Skeletal muscle satellite cell (primary cell): ENCODE results near the gene ATG14.
A peak's percentile ranks its signal among the peaks of the same experiment; 100 is the strongest.

ENCODE experiments used
- H3K27me3 ChIP-seq: 2 replicates; pipeline ENCODE4 v1.7.0; 2013; ENCODE audit warnings: low read length; ENCODE audit not compliant: control insufficient read depth, insufficient read depth
- H3K36me3 ChIP-seq: 2 replicates; pipeline ENCODE4 v1.7.0; 2013; ENCODE audit warnings: mild to moderate bottlenecking, control low read depth, low read length; ENCODE audit not compliant: insufficient read depth
- H3K4me1 ChIP-seq: 2 replicates; pipeline ENCODE4 v1.7.0; 2013; ENCODE audit warnings: low read length; ENCODE audit not compliant: control insufficient read depth, insufficient read depth
- H3K4me2 ChIP-seq: 2 replicates; pipeline ENCODE4 v1.7.0; 2013; ENCODE audit warnings: mild to moderate bottlenecking, low read length
- H3K4me3 ChIP-seq: 2 replicates; pipeline ENCODE4 v1.7.0; 2013; ENCODE audit warnings: low read length
- H3K9ac ChIP-seq: 2 replicates; pipeline ENCODE4 v1.7.0; 2013; ENCODE audit warnings: mild to moderate bottlenecking, low read depth, low read length, moderate library complexity
- H3K9me3 ChIP-seq: replicated peaks from 2 replicates; pipeline ENCODE4 v1.7.0; 2013; ENCODE audit warnings: mild to moderate bottlenecking, control low read depth, low read length

Gene ATG14

DNA sequence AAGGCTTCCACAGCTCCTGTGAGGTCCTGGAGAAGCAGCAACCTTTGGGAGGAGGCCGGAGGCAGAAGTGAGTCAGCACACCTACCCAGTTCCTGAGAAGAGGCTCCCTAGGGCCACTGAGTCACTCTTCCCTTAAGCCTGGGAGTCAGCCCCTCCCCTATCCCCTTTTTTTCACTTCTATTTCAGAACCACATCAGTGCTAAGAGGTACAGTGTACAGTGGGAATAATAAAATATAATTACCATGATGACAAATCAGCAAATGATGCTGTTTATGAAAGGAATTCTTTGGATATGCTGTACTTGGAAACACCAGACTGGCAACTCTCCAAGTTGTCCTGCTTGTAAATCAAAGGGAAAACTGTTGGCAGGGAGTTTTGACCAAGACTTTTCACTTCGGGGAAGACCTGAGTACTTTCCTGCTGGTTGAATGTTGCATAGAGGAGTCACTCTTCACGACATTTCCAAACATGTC lies 36.5 kb upstream of the ATG14 start:
- Histone ChIP-seq H3K4me2 (peak overlapping the region; percentile 47), H3K4me1 (peaks cover 31% of the 10 kb centered on the region), H3K9ac (no peak overlapping the region), H3K4me3 (peak overlapping the region; percentile 2), H3K9me3 (no peaks in the 10 kb centered on the region), H3K36me3 (no peaks in the 10 kb centered on the region), H3K27me3 (no peaks in the 10 kb centered on the region)

DNA sequence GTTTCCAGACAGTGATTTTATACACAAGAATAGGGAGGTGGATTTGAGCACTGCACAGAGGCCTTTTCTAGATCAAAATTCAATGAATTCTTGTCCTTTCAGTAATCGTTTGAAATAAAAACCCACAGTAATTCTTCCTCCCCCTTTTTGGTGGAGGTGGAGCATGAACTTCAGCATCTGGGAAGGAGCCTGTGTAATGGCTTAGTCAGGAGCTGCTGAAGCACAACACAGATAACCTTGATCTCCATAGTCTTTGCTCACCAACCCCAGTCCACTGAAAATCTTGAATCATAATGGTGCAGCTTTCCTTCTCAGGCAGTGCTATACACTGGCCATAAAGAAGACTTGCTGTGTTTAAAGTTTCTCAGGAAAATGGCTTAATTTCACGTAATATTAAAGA lies 35.2 kb upstream of the ATG14 start:
- H3K4me3 ChIP-seq, result no peak overlapping the region

DNA sequence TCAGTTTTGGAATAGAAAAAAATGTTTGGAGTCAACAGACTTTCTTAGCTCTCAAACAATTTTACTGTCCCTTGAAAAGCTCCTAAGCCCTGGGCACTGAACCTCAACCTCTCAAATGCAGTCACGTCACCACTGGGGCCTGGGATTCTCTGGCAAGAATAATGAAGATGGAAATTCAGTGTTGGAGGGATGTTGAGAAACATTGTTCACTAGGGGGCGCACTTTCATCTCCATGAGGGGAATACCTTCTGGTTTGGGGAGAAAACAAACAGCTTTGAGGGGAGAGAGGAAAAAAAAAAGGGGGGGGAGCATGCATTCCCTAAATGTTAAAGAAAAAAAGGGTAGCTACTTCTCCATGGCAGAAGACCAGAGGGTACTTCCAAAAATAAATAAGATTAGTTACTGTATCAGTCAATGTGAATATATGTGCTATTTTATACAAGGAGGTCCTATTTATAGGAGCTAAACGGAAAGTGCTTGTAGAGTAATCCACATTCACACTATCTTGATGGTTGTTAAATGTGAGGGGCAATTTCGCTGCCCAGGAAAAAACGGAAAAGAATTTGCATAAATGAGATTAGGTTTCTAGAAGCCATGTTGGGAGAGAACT lies 34.6 kb upstream of the ATG14 start:
- H3K36me3 ChIP-seq, result no peaks in the 10 kb centered on the region
- H3K4me3 ChIP-seq, result no peak overlapping the region
- H3K9me3 ChIP-seq, result no peaks in the 10 kb centered on the region
- H3K27me3 ChIP-seq, result no peaks in the 10 kb centered on the region
- H3K4me1 ChIP-seq, result peaks cover 26% of the 10 kb centered on the region
- peak overlapping the region; percentile 53 for H3K4me2 ChIP-seq
- H3K9ac ChIP-seq, result peak overlapping the region; percentile 31

More for the DNA sequence above, 35.2 kb upstream of the ATG14 start:
- peaks cover 31% of the 10 kb centered on the region for H3K4me1 ChIP-seq
- H3K4me2 ChIP-seq, result peak overlapping the region; percentile 53
- H3K9ac ChIP-seq, result peak overlapping the region; percentile 31
- no peaks in the 10 kb centered on the region for H3K9me3 ChIP-seq
- H3K27me3 ChIP-seq, result no peaks in the 10 kb centered on the region
- H3K36me3 ChIP-seq, result no peaks in the 10 kb centered on the region

DNA sequence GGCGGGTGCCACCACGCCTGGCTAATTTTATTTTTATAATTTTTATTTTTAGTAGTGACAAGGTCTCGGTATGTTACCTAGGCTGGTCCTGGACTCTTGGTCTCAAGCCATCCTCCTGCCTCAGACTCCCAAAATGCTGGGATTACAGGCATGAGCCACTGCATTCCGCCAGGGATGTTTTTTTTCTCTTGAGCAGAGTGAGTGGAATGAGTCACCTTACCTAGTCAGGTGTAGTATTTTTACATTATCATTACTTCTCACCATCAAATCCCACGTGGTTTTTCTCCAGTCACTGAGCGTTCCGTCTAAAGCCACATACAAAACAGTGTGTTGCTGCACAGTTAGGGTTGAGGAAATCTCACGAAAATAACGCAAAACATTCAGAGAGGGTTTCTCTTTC lies 29.7 kb upstream of the ATG14 start:
- Histone ChIP-seq H3K4me3 (no peak overlapping the region), H3K27me3 (peaks cover 16% of the 10 kb centered on the region), H3K36me3 (no peaks in the 10 kb centered on the region), H3K4me2 (no peak overlapping the region), H3K9ac (no peak overlapping the region), H3K9me3 (no peaks in the 10 kb centered on the region), H3K4me1 (peaks cover 1% of the 10 kb centered on the region)

DNA sequence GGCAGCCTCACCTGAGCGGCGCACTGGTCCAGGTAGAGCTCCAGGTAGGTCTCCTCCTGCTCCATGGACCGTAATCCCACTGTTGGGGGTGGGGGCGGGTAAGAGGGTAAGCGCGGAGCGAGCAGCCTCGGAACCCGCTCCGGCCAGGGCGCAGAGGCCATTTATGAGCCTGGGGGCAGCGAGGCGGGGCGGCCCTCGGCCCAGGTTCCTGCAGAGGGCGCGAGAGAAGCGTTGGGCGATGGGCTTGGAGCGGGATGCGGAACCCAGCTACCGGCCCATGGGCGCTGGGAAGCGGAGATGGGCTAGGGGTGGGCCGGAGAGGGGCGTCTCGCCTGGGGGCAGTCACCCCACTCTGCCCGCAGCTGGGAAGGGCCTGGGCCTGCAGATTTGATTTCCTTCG lies 28.8 kb upstream of the ATG14 start, which contains the start of gene TBPL2:
TBPL2 (minus strand) TSS at position 232 of the 400 bp plus-strand sequence; CDS start at position 65, 167 bp downstream.
- Histone ChIP-seq H3K36me3 (no peaks in the 10 kb centered on the region), H3K9ac (no peak within 1 kb of the TSS), H3K4me1 (no peaks in the 10 kb centered on the region), H3K4me3 (no peak within 1 kb of the TSS), H3K27me3 (peaks cover 18% of the 10 kb centered on the region), H3K9me3 (no peaks in the 10 kb centered on the region), H3K4me2 (no peak within 1 kb of the TSS)

DNA sequence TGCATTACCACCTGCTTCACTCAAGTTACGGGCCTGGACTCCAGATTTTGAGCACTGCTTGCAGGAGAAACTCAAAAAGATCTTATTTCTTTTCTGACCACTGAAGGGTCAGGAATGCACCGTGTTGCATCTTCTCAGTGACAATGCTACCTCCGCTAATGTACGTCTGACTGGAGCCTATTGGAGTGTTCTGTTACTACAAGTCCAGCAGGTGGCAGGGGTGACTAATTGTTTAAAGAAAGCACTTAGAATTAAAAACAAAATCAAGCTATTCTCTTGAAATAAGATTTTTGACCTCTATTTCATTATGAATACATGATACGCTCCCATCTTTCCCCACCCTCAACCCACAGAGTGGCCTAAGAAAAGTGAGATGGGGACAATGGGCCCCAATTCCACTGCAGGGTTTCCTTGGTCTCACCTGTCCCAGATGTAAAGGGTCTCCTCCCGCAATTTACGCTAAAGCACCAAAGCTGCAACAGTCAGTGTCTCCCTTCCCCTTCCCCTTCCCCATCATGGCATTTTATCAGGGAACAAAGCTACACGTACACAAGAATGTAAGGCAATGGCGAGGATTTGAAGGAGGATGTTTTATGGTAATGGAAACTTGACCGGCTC lies 26.5 kb upstream of the ATG14 start:
- no peaks in the 10 kb centered on the region for H3K4me1 ChIP-seq
- H3K4me3 ChIP-seq, result no peak overlapping the region
- no peak overlapping the region for H3K9ac ChIP-seq
- peaks cover 24% of the 10 kb centered on the region for H3K27me3 ChIP-seq
- H3K9me3 ChIP-seq, result no peaks in the 10 kb centered on the region
- H3K36me3 ChIP-seq, result no peaks in the 10 kb centered on the region
- H3K4me2 ChIP-seq, result no peak overlapping the region

DNA sequence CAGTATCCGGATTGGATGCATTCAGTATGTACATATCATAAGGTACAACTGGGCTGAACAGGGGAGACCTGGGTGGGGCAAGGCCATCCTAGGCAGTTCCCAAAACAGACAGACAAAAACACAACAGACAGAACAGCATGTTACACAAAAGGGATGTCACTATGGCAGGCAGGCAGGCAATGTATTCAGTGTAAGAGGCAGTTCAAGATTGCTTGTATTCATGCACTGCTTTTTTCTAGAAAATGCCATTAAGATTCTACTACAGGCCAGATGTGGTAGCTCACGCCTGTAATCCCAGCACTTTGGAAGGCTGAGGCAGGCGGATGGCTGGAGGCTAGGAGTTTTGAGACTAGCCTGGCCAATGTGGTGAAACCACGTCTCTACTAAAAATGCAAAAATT lies 25.3 kb upstream of the ATG14 start:
- no peak overlapping the region for H3K9ac ChIP-seq
- H3K27me3 ChIP-seq, result peaks cover 24% of the 10 kb centered on the region
- H3K4me1 ChIP-seq, result no peaks in the 10 kb centered on the region
- H3K4me3 ChIP-seq, result no peak overlapping the region
- no peak overlapping the region for H3K4me2 ChIP-seq
- no peaks in the 10 kb centered on the region for H3K36me3 ChIP-seq
- no peaks in the 10 kb centered on the region for H3K9me3 ChIP-seq

DNA sequence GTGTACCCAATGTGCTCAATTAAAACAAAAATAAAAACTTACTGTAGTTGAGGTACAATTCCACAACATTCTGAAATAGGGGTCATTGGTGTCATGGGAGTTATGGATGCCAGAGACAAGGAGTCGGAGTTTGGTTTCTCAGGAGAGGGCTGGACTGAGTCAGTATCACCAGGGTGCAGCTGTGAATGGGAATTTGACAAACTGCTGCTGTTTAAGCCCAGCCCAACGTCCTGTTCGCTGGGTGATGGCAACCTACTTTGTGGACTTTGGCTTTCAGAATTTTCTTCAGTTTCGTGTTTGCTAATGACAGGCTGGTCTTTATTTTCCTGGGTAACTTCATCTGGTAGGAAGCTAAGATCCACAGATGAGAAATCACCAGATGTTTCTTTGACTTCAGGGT lies 24.9 kb upstream of the ATG14 start:
- Histone ChIP-seq H3K27me3 (peaks cover 27% of the 10 kb centered on the region), H3K4me1 (no peaks in the 10 kb centered on the region), H3K9me3 (no peaks in the 10 kb centered on the region), H3K4me2 (no peak overlapping the region), H3K9ac (no peak overlapping the region), H3K4me3 (no peak overlapping the region), H3K36me3 (no peaks in the 10 kb centered on the region)

DNA sequence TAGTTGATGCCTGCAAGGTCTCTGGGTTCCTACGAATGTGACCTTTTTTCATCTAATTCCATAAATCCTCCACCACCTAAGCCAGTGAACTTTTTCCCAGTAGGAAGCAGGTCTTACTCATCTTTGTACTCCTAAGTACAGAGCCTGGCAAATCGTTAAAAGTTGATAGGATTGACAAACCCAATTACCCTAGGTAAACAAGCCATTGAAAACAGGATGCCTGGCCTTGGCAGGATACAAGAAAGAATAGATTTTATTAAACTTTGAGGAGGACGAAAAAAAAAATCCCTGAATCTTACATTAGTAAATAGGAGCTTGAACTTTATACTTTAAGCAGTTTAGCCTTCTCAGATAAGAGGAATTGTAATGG lies 23.2 kb upstream of the ATG14 start:
- no peak overlapping the region for H3K4me3 ChIP-seq
- H3K9ac ChIP-seq, result no peak overlapping the region
- no peak overlapping the region for H3K4me2 ChIP-seq
- no peaks in the 10 kb centered on the region for H3K9me3 ChIP-seq
- H3K36me3 ChIP-seq, result no peaks in the 10 kb centered on the region
- peaks cover 32% of the 10 kb centered on the region for H3K27me3 ChIP-seq
- H3K4me1 ChIP-seq, result no peaks in the 10 kb centered on the region

DNA sequence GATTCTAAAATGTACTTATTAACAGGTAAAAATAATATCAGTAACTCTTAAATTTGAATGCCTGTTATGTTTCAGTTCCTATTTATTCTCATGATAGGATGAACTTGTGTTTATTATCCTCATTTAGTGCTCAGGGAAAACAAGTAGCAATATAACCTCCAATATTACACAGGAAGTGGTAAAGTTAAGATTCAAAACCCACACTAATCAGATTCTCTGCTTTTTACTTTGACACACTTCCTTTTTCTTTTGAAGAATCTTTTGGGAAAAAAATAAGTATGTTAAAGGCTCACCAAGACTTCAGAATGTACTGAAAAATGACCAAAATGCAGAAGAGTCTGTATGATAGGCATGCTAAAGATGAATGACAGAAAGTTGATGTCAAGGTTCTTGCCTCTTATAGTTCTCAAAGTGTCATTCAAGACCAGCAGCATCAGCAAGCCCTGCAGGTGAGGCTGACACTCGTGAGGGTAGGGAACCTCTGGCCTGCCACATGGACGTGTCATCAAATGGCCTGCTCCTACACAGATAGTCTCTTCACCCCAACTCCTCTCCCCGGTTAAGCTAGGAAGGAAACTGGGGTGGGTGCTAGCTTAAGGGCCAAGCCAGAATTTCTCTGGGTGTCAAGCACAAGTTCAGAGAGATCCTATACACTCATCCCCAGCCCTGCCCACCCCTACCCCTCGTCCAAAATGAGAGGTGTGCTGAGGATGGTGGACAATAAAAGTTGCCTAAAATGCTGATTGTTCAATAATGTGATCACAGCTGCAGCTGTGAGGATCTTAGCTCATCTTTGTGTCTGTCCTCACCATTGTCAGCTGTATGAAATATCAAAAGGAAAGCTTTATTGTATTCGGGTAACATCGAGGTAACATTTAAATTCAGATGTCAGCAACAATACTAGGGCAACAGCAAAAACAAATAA lies 22.5 kb upstream of the ATG14 start:
- Histone ChIP-seq H3K4me1 (no peaks in the 10 kb centered on the region), H3K4me2 (no peak overlapping the region), H3K9ac (no peak overlapping the region), H3K36me3 (no peaks in the 10 kb centered on the region), H3K27me3 (peaks cover 32% of the 10 kb centered on the region), H3K4me3 (no peak overlapping the region), H3K9me3 (no peaks in the 10 kb centered on the region)

DNA sequence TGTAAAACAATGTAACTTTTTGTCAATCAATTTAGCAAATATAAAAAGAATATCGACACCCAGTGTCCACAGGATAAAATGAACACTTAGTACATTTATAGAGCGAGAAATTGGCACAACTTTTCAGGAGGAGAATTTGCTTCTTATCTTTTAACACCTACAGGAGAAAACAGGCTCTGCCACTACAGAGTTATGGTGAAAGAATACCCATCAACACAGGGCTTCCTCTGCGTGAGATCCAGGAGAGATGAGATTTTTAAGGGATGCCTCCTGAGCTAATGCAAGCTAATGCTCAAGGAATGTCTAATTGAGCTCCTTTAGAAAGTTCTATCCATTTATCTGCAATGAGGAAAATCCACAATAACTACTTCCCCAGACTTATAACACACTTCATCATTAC lies 21.0 kb upstream of the ATG14 start:
- Histone ChIP-seq H3K9ac (no peak overlapping the region), H3K27me3 (peaks cover 24% of the 10 kb centered on the region), H3K36me3 (no peaks in the 10 kb centered on the region), H3K4me2 (no peak overlapping the region), H3K9me3 (no peaks in the 10 kb centered on the region), H3K4me3 (no peak overlapping the region), H3K4me1 (no peaks in the 10 kb centered on the region)
